IMR-90 (cell line): Measurements from ENCODE around the gene MYO3B. TPM values are rescaled to one million over a fixed set of nuclear protein-coding genes. Genes with fewer than 3 reads are reported as not detected.
A peak's percentile ranks its signal among the peaks of the same experiment; 100 is the strongest.

Experiments used
- ATAC-seq: fragments of 200-7000 bp; cut with Tn5 transposase; 2 replicates; pipeline ENCODE4 v1.9.1; 2020; ENCODE audit warnings: low read depth, mild to moderate bottlenecking, moderate library complexity
- BruUV-seq: library from RNA; stranded (reverse); fragments of 400-500 nt; replicated peaks from 2 replicates; lab custom pipeline; 2021; lab: Mats Ljungman, UMichigan
- CTCF ChIA-PET: fragments of 300-600 bp; formaldehyde crosslinking; extraction: SDS; loops from one replicate; lab custom pipeline; 2021; ENCODE audit warnings: antibody characterized with exemption; lab: Yijun Ruan, JAX
- POLR2A ChIA-PET: fragments of 300-600 bp; sonication (Branson Sonifier 250); formaldehyde crosslinking; loops from one replicate; lab custom pipeline; 2022; ENCODE audit warnings: antibody characterized with exemption; ENCODE audit not compliant: unreplicated experiment; lab: Charles Lee
- DNase-seq: peaks from one replicate; pipeline ENCODE4 v3.0.0; 2013
- H2AFZ ChIP-seq: replicated peaks from 2 replicates; pipeline ENCODE3; 2013; ENCODE audit warnings: low read length, mild to moderate bottlenecking; ENCODE audit not compliant: poor library complexity
- H2AK5ac ChIP-seq: 2 replicates; pipeline ENCODE4 v1.6.1; 2013; ENCODE audit warnings: low read depth, low read length, inconsistent platforms
- H2AK9ac ChIP-seq: replicated peaks from 2 replicates; pipeline ENCODE3; 2013; ENCODE audit warnings: mild to moderate bottlenecking, low read depth, low read length, moderate library complexity; ENCODE audit not compliant: poor library complexity
- H2BK120ac ChIP-seq: 2 replicates; pipeline ENCODE4 v1.6.1; 2013; ENCODE audit warnings: low read depth, low read length, inconsistent platforms
- H2BK15ac ChIP-seq: 3 replicates; pipeline ENCODE4 v1.6.1; 2013; ENCODE audit warnings: low read depth, low read length, inconsistent platforms
- H2BK20ac ChIP-seq: 2 replicates; pipeline ENCODE4 v1.6.1; 2013; ENCODE audit warnings: low read depth, mild to moderate bottlenecking, inconsistent platforms, low read length, moderate library complexity
- H2BK5ac ChIP-seq: 2 replicates; pipeline ENCODE4 v1.6.1; 2013; ENCODE audit warnings: mild to moderate bottlenecking, low read depth, low read length, inconsistent platforms; ENCODE audit not compliant: poor library complexity, severe bottlenecking
- H3K14ac ChIP-seq: replicated peaks from 2 replicates; pipeline ENCODE4 v1.6.1; 2013; ENCODE audit warnings: low read depth, low read length, inconsistent platforms
- H3K18ac ChIP-seq: 2 replicates; pipeline ENCODE4 v1.6.1; 2013; ENCODE audit warnings: low read depth, low read length, control low read depth
- H3K23ac ChIP-seq: 2 replicates; pipeline ENCODE4 v1.6.1; 2013; ENCODE audit warnings: low read depth, low read length, inconsistent platforms
- H3K27ac ChIP-seq: 2 replicates; pipeline ENCODE4 v1.5.1; 2013; ENCODE audit warnings: mild to moderate bottlenecking, control low read depth, low read length; ENCODE audit not compliant: insufficient read depth
- H3K27me3 ChIP-seq: 2 replicates; pipeline ENCODE4 v1.6.1; 2013; ENCODE audit warnings: low read length; ENCODE audit not compliant: control insufficient read depth, insufficient read depth
- H3K36me3 ChIP-seq: 2 replicates; pipeline ENCODE4 v1.6.1; 2013; ENCODE audit warnings: low read length, mixed read lengths; ENCODE audit not compliant: control insufficient read depth, insufficient read depth
- H3K4ac ChIP-seq: 2 replicates; pipeline ENCODE4 v1.6.1; 2013; ENCODE audit warnings: low read depth, low read length, inconsistent platforms
- H3K4me1 ChIP-seq: 2 replicates; pipeline ENCODE4 v1.6.1; 2013; ENCODE audit warnings: low read length, mixed read lengths; ENCODE audit not compliant: control insufficient read depth, insufficient read depth
- H3K4me2 ChIP-seq: 2 replicates; pipeline ENCODE4 v1.6.1; 2013; ENCODE audit warnings: low read depth, mild to moderate bottlenecking, control low read depth, low read length, moderate library complexity
- H3K4me3 ChIP-seq: 2 replicates; pipeline ENCODE4 v1.5.1; 2013; ENCODE audit warnings: low read depth, mild to moderate bottlenecking, control low read depth, low read length, moderate library complexity; ENCODE audit not compliant: insufficient read depth
- H3K56ac ChIP-seq: 2 replicates; pipeline ENCODE4 v1.6.1; 2013; ENCODE audit warnings: low read length, inconsistent platforms; ENCODE audit not compliant: insufficient read depth; ENCODE audit errors: extremely low read depth
- H3K79me1 ChIP-seq, 2 experiments: 2 replicates each; pipeline ENCODE4 v1.6.1; 2013; ENCODE audit warnings: low read length in 2 of 2, inconsistent platforms in 1 of 2, low read depth in 1 of 2
- H3K9ac ChIP-seq: 2 replicates; pipeline ENCODE4 v1.6.1; 2013; ENCODE audit warnings: low read depth, low read length, control low read depth
- H3K9me1 ChIP-seq: 2 replicates; pipeline ENCODE4 v1.6.1; 2013; ENCODE audit warnings: low read length, inconsistent platforms; ENCODE audit not compliant: insufficient read depth
- H3K9me3 ChIP-seq: 2 replicates; pipeline ENCODE4 v1.6.1; 2013; ENCODE audit warnings: low read length; ENCODE audit not compliant: control insufficient read depth, insufficient read depth
- H4K20me1 ChIP-seq: 2 replicates; pipeline ENCODE4 v1.6.1; 2013; ENCODE audit warnings: low read length, inconsistent platforms; ENCODE audit not compliant: insufficient read depth
- H4K5ac ChIP-seq: 2 replicates; pipeline ENCODE4 v1.6.1; 2013; ENCODE audit warnings: mild to moderate bottlenecking, low read depth, low read length, control low read depth
- H4K8ac ChIP-seq, 2 experiments: 2 replicates each; pipeline ENCODE4 v1.6.1; 2013; ENCODE audit warnings: low read depth in 2 of 2, low read length in 2 of 2, control low read depth in 1 of 2, inconsistent platforms in 1 of 2
- H4K91ac ChIP-seq: 2 replicates; pipeline ENCODE4 v1.6.1; 2013; ENCODE audit warnings: low read depth, low read length, inconsistent platforms; ENCODE audit not compliant: insufficient read depth
- CEBPB ChIP-seq: IDR thresholded peaks from 2 replicates; pipeline ENCODE4 v1.6.1; 2012; ENCODE audit warnings: low read depth, low read length, improper control_type of control experiment
- CHD1 ChIP-seq: IDR thresholded peaks from 2 replicates; pipeline ENCODE4 v1.6.1; 2012; ENCODE audit warnings: low read depth, low read length, improper control_type of control experiment
- CTCF ChIP-seq: conservative IDR thresholded peaks from 2 replicates; pipeline ENCODE4 v1.5.1; 2012; ENCODE audit warnings: mild to moderate bottlenecking, low read depth, low read length, improper control_type of control experiment
- ELK1 ChIP-seq: fragments of 150-350 bp; IDR thresholded peaks from 2 replicates; pipeline ENCODE4 v1.6.1; 2016; ENCODE audit warnings: low read depth, mild to moderate bottlenecking, low read length, moderate library complexity, borderline replicate concordance
- MAFK ChIP-seq: IDR thresholded peaks from 2 replicates; pipeline ENCODE4 v1.6.1; 2012; ENCODE audit warnings: low read depth, low read length, improper control_type of control experiment
- MXI1 ChIP-seq: IDR thresholded peaks from 2 replicates; pipeline ENCODE4 v1.6.1; 2012; ENCODE audit warnings: low read depth, mild to moderate bottlenecking, low read length, moderate library complexity, borderline replicate concordance
- NFE2L2 ChIP-seq: fragments of 150-350 bp; IDR thresholded peaks from 2 replicates; pipeline ENCODE4 v1.6.1; 2016; ENCODE audit warnings: low read depth, mild to moderate bottlenecking, low read length
- POLR2A ChIP-seq: IDR thresholded peaks from 2 replicates; pipeline ENCODE4 v1.6.1; 2012; ENCODE audit warnings: mild to moderate bottlenecking, low read depth, low read length
- RAD21 ChIP-seq: IDR thresholded peaks from 2 replicates; pipeline ENCODE4 v1.6.1; 2012; ENCODE audit warnings: low read length, improper control_type of control experiment
- RCOR1 ChIP-seq: IDR thresholded peaks from 2 replicates; pipeline ENCODE4 v1.6.1; 2012; ENCODE audit warnings: mild to moderate bottlenecking, low read length, improper control_type of control experiment; ENCODE audit not compliant: insufficient replicate concordance
- RFX5 ChIP-seq: IDR thresholded peaks from 2 replicates; pipeline ENCODE4 v1.8.0; 2012; ENCODE audit warnings: low read depth, mild to moderate bottlenecking, low read length, moderate library complexity
- SMC3 ChIP-seq: fragments of 150-350 bp; IDR thresholded peaks from 2 replicates; pipeline ENCODE4 v1.6.1; 2016; ENCODE audit warnings: low read depth, mild to moderate bottlenecking, antibody characterized with exemption, low read length, moderate library complexity
- USF2 ChIP-seq: fragments of 150-350 bp; IDR thresholded peaks from 2 replicates; pipeline ENCODE4 v1.6.1; 2017; ENCODE audit warnings: mild to moderate bottlenecking, antibody characterized with exemption, low read length, low read depth
- WGBS, 2 experiments: methylation state at CpG; one replicate each; pipeline versions ENCODE4 v1.1.5 to v1.1.7; 2013; ENCODE audit warnings: missing lambda C conversion rate in 2 of 2; ENCODE audit not compliant: insufficient read length in 1 of 2; ENCODE audit errors: extremely low coverage in 2 of 2; 5-methylcytosine and 5-hydroxymethylcytosine counted together
- dilution Hi-C: fragments of 300-500 bp; cut with HindIII; formaldehyde crosslinking; loops from one replicate; pipeline ENCODE4 v1.14.3; 2018; ENCODE audit warnings: low sequenced_read_pairs; ENCODE audit not compliant: unreplicated experiment
- in situ Hi-C: fragments of 300-500 bp; cut with MboI; formaldehyde crosslinking; loops from 3 replicates; pipeline ENCODE4 v1.14.3; 2019; ENCODE audit warnings: low sequenced_read_pairs, inconsistent platforms, mixed read lengths
- intact Hi-C: fragments of 100-400 bp; cut with micrococcal nuclease; formaldehyde crosslinking; loops from 2 replicates; pipeline ENCODE4 v1.10.0; 2022
- polyA plus RNA-seq, 3 experiments: library from polyadenylated mRNA; depleted of rRNA; stranded (reverse); fragments of >200 nt; gene quantifications; 2 replicates each; pipeline ENCODE4 v1.2.3, GENCODE V29; 2012; ENCODE audit warnings: low replicate concordance in 1 of 3
- total RNA-seq: library from RNA; depleted of rRNA; stranded (reverse); fragments of >200 nt; gene quantifications from 2 replicates; pipeline ENCODE4 v1.2.3, GENCODE V29; 2012

Gene MYO3B
- total and polyA plus RNA-seq, 2 of the 4 experiments (the other 2 are of a cell fraction), result 0.02 TPM; not detected in 1

DNA sequence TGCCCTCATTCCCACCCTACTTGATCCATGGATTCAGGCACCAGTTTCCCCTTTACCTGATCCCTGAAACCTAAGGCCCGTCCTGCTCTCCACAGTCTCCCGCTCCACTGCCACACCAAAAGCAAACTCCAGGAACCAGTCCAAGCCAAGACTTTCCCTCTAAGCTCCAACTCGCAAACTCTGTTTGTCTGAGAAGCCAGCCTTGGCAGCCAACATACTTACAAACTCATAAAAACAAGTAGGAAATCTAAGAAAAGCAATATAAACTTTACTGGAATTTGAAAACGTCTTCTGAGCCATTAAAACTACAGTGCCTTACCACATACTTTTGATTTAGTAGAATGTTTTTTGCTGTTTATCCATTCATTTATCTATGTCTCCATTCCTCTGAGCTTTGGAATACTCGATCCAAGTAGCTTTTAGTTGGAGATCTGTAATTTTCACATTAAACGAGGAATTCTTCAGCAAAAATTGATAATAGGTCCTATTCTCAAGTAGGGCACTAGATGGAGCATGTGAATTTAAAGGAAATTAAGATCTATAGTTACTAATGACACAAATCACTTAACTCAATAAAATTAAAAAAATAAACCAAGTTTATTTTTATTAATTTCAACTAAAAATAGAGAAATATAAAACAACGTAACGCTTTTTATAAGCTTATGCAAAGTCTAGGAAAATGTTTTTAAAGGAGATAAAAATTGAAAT, 199.7 kb downstream of the MYO3B start:
- ATAC-seq, result no peak
- H4K5ac ChIP-seq, result no peak overlapping the region
- H2BK15ac ChIP-seq, result no peak overlapping the region
- no peaks in the 10 kb centered on the region for H3K9me1 ChIP-seq
- WGBS, 2 experiments, result 70% methylated on average over 2 of the region's 8 CpGs; no CpG with 5 or more reads in 1 of the 2 experiments
- no peak overlapping the region for H4K8ac ChIP-seq
- CTCF ChIA-PET, result interaction anchor here (0.5 to 1.4 kb wide), 3 partner anchors 9 to 439 kb away, joined by 4 to 8 read pairs (median 5); partner anchors contain the start of gene GAD1
- H2BK120ac ChIP-seq, result no peak overlapping the region
- H3K56ac ChIP-seq, result no peak overlapping the region
- H3K9ac ChIP-seq, result no peak overlapping the region
- H3K36me3 ChIP-seq, result no peaks in the 10 kb centered on the region
- H3K4me3 ChIP-seq, result no peak overlapping the region
- intact Hi-C loops, result no loop called here
- no peak overlapping the region for H2BK5ac ChIP-seq
- H4K20me1 ChIP-seq, result no peaks in the 10 kb centered on the region
- H2BK20ac ChIP-seq, result no peak overlapping the region
- H4K91ac ChIP-seq, result no peak overlapping the region
- no peak for DNase-seq
- H3K27me3 ChIP-seq, result no peaks in the 10 kb centered on the region
- no peak overlapping the region for H2AFZ ChIP-seq
- H3K4me1 ChIP-seq, result no peaks in the 10 kb centered on the region
- dilution Hi-C loops, result no loop called here
- H3K27ac ChIP-seq, result no peak overlapping the region
- no peak overlapping the region for H3K14ac ChIP-seq
- H3K4ac ChIP-seq, result no peak overlapping the region
- H3K9me3 ChIP-seq, result no peaks in the 10 kb centered on the region
- H3K4me2 ChIP-seq, result no peak overlapping the region
- in situ Hi-C loops, result loop anchor here (10.0 kb wide), 1 partner anchor 437 kb away; the partner anchor contains the start of gene GAD1
- no TSS peak for BruUV-seq
- H2AK9ac ChIP-seq, result no peak overlapping the region
- TF ChIP-seq RCOR1, result no peak
- TF ChIP-seq RAD21, result no peak
- no peak for TF ChIP-seq CHD1
- no peak for TF ChIP-seq NFE2L2
- TF ChIP-seq POLR2A, result no peak
- TF ChIP-seq CEBPB, result no peak
- no peak for TF ChIP-seq MAFK
- no peak for TF ChIP-seq ELK1
- peak; percentile 27; the same call in 1 of the 2 replicates for TF ChIP-seq CTCF
- TF ChIP-seq SMC3, result peak; percentile 23; the same call in 1 of the 2 replicates
- no peak for TF ChIP-seq RFX5
- no peak for TF ChIP-seq MXI1
- no peak for TF ChIP-seq USF2
- no peak overlapping the region for H3K18ac ChIP-seq
- POLR2A ChIA-PET, result no interaction called here
- no peak overlapping the region for H3K23ac ChIP-seq
- H2AK5ac ChIP-seq, result no peak overlapping the region
- no peaks in the 10 kb centered on the region for H3K79me1 ChIP-seq
